ENCODE data around the gene KATNAL2.

GRCh38 chr18:47150824-47151366, 233.5 kb downstream of the KATNAL2 start:
- TF ChIP-seq MYC (IDR thresholded peaks at IDR 0.05; ENCODE audit: borderline replicate concordance, low read length) (no peak), REST (IDR thresholded peaks at IDR 0.05) (no peak), CTCF (IDR thresholded peaks at IDR 0.05) (no peak), TP53 (CRISPR knock-in tag; IDR thresholded peaks at IDR 0.05) (no peak), JUN (IDR thresholded peaks at IDR 0.05) (no peak), POLR2A (IDR thresholded peaks at IDR 0.05; ENCODE audit: low read length) (no peak), ESRRA (IDR thresholded peaks at IDR 0.05; ENCODE audit: borderline replicate concordance, low read length) (no peak), RNF2 (IDR thresholded peaks at IDR 0.05; ENCODE audit: borderline replicate concordance, low read depth) (no peak), RFX5 (IDR thresholded peaks at IDR 0.05) (no peak), MAX (IDR thresholded peaks at IDR 0.05) (no peak)

Data from A549 (cell line).